A549 treated with ZK216348 at 1 μM for 4 hours (cell line): ENCODE results near the gene BTBD8. TPM values are rescaled to one million over a fixed set of nuclear protein-coding genes. Genes with fewer than 3 reads are reported as not detected.

Experiments used
- total RNA-seq: library from RNA; stranded (reverse); fragments of 200-300 nt; extraction: Qiagen RNA extraction; gene quantifications from 5 replicates; pipeline ENCODE4 v1.2.3, GENCODE V29; 2022; ENCODE audit warnings: low read depth

The BTBD8 gene
- 0.25 to 1.1 TPM (median 1.0 TPM) in 5 replicates for total RNA-seq

GRCh38 chr1:92080128-92080985 is at the start of gene BTBD8:
TSS of gene BTBD8 (plus strand) at chr1:92080345. CDS start at chr1:92080572, 227 bp downstream.

GRCh38 chr1:92075311-92075710 is 4.8 kb upstream of the BTBD8 start, which contains the start of gene SETSIP:
TSS of gene SETSIP (minus strand) at chr1:92075411. CDS start at chr1:92075411, 0 bp downstream.

GRCh38 chr1:92217721-92218120 is 137.6 kb downstream of the BTBD8 start, which contains the start of gene C1orf146:
TSS of gene C1orf146 (plus strand) at chr1:92217915. CDS start at chr1:92231421, 13,506 bp downstream.

Other genes with a start within 250 kb of the BTBD8 start
- gene TGFBR3, start 194.2 kb upstream of the BTBD8 start, total RNA-seq, result 2.4 to 4.4 TPM (median 4.1 TPM) in 5 replicates
- not detected in 5 replicates for gene BRDT, start 130.9 kb upstream of the BTBD8 start, total RNA-seq
- 0.27 to 0.88 TPM (median 0.47 TPM) in 5 replicates for gene EPHX4, start 50.4 kb upstream of the BTBD8 start, total RNA-seq
- not detected in 5 replicates for gene SETSIP, start 4.9 kb upstream of the BTBD8 start, total RNA-seq
- gene C1orf146, start 137.6 kb downstream of the BTBD8 start, total RNA-seq, result not detected in 5 replicates
- gene GLMN, start 218.6 kb downstream of the BTBD8 start, total RNA-seq, result 3.3 to 8.3 TPM (median 6.8 TPM) in 5 replicates
- 7.6 to 14.0 TPM (median 10.0 TPM) in 5 replicates for gene RPAP2, start 218.7 kb downstream of the BTBD8 start, total RNA-seq